Activated naive CD4-positive, alpha-beta T cell treated with anti-CD3 and anti-CD28 coated beads, Interleukin-2, amount 10 ng/mL, durations not matched to agents 7 days and 5 days (primary cell): Measurements from ENCODE around the gene LIMS2.

ENCODE experiments used
- CTCF ChIA-PET: fragments of 350-600 bp; sonication (Branson Sonifier 250); formaldehyde crosslinking; loops from one replicate; lab custom pipeline; 2021; ENCODE audit warnings: antibody characterized with exemption; lab: Charles Lee
- DNase-seq: peaks from one replicate; pipeline ENCODE4 v3.0.0-alpha.2; 2020
- H3K27ac Mint-ChIP-seq: one replicate; pipeline ENCODE4 v1.8.0; 2021; ENCODE audit warnings: mild to moderate bottlenecking, moderate library complexity, mixed read lengths
- H3K27me3 Mint-ChIP-seq: one replicate; pipeline ENCODE4 v1.8.0; 2021; ENCODE audit warnings: mild to moderate bottlenecking, mixed read lengths
- H3K36me3 Mint-ChIP-seq: one replicate; pipeline ENCODE4 v1.8.0; 2021; ENCODE audit warnings: mixed read lengths
- H3K4me1 Mint-ChIP-seq: one replicate; pipeline ENCODE4 v1.8.0; 2021; ENCODE audit warnings: mixed read lengths
- H3K4me3 Mint-ChIP-seq: one replicate; pipeline ENCODE4 v1.8.0; 2021; ENCODE audit warnings: mild to moderate bottlenecking, moderate library complexity, mixed read lengths
- H3K9me3 Mint-ChIP-seq: one replicate; pipeline ENCODE4 v1.8.0; 2021; ENCODE audit warnings: mixed read lengths

The LIMS2 gene

DNA sequence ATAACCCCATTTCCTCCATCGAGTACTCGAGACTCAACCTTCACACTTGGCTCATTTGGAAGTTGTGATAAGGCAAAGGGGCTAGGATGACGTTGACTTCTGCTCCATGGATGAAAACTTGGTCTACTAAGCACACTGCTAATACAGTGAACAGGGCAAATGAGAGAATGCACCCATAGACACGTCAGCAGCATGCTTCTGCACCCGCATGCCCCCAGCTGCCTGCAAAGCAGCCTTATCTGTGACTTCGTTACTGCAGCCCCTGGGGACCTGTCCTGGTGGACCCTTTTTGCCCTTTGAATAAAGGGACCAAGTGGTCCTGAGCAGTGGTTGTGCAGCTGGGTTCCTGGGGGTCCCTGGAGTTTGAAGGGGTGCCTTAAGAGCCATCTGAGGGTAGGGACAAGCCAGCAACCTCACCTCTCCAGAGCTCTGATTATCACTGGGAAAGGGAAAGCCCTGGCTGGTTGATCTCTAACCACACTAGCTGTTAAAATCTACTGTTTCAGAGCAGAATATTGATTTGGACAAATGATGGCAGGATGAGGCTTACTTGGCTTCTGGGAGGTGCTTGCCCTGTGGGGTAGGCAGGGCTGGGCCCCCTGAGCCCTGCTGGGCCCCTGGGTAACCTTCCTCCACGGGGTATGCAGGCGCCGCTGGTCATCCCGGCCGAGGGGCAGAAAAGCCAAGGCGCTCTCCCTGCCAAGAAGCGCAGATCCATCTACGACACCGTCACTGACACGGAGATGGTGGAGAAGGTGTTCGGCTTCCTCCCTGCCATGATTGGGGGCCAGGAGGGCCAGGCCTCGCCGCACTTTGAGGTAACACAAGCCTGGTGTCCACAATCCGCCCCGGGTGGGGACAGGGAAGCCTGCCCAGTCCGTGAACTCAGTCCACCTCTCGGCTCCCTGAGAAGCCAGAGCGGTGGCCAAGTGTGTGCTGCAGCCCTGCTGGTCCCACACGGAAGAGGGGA lies 67.0 kb downstream of the LIMS2 start:
- CTCF ChIA-PET: interaction anchor here (1.7 kb wide), 1 partner anchor 17 kb away, joined by 6 read pairs; no protein-coding TSS in a partner anchor

GRCh38 chr2:127607399-127607908 lies 67.9 kb downstream of the LIMS2 start:
- no peak for DNase-seq
- Mint-ChIP-seq H3K9me3 (no peaks in the 10 kb centered on the region), H3K36me3 (no peaks in the 10 kb centered on the region), H3K27ac (no peak overlapping the region), H3K4me3 (no peak overlapping the region), H3K27me3 (peaks cover 20% of the 10 kb centered on the region), H3K4me1 (peaks cover 9% of the 10 kb centered on the region)
- CTCF ChIA-PET: interaction anchor here (1.7 kb wide), 1 partner anchor 16 kb away, joined by 6 read pairs; no protein-coding TSS in a partner anchor

More for the DNA sequence above, 67.0 kb downstream of the LIMS2 start:
- peak; percentile 20 for DNase-seq
- Mint-ChIP-seq H3K4me1 (peaks cover 9% of the 10 kb centered on the region), H3K36me3 (peaks cover 3% of the 10 kb centered on the region), H3K27me3 (peaks cover 22% of the 10 kb centered on the region), H3K4me3 (no peak overlapping the region), H3K9me3 (peaks cover 4% of the 10 kb centered on the region), H3K27ac (no peak overlapping the region)

DNA sequence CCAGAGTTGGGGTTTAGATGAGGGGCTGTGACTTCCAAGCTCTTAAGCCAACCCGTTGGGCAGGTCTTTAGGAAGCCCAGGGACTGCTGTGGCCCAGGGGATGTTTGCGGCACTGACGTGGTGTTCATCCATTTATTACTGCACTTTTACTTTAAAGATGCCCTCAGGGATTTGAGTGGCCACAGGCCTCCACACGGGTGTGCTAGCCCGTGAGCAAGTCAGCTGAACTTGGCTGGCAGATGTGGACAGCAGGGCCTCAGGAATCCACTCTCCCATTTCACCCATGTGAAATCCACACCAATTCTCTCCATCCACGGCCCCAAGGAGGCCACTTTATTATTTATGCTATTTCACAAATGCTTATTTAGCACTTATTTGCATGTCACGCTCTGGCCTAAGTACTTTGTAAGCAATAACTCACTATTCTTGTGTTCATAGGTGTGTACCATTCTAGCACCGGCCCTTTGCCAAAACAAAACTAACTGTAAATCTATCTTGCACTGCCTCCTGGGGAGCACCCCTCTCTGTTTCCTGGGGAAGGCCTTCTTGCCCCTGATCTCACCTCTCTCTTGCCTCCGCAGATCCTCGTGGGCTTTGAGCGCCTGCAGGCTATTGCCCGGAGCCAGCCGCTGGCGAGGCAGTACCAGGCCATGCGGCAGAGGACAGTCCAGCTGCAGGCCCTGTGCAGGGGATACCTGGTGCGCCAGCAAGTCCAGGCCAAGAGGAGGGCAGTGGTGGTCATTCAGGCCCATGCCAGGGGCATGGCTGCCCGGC lies 68.5 kb downstream of the LIMS2 start:
- H3K27me3 Mint-ChIP-seq: peaks cover 13% of the 10 kb centered on the region
- H3K27ac Mint-ChIP-seq: no peak overlapping the region
- H3K36me3 Mint-ChIP-seq: no peaks in the 10 kb centered on the region
- peak; percentile 18 for DNase-seq
- CTCF ChIA-PET: interaction anchor here (1.3 to 1.7 kb wide), 2 partner anchors 8 to 15 kb away, joined by 3 to 6 read pairs; no protein-coding TSS in a partner anchor
- no peaks in the 10 kb centered on the region for H3K9me3 Mint-ChIP-seq
- peaks cover 9% of the 10 kb centered on the region for H3K4me1 Mint-ChIP-seq
- no peak overlapping the region for H3K4me3 Mint-ChIP-seq

DNA sequence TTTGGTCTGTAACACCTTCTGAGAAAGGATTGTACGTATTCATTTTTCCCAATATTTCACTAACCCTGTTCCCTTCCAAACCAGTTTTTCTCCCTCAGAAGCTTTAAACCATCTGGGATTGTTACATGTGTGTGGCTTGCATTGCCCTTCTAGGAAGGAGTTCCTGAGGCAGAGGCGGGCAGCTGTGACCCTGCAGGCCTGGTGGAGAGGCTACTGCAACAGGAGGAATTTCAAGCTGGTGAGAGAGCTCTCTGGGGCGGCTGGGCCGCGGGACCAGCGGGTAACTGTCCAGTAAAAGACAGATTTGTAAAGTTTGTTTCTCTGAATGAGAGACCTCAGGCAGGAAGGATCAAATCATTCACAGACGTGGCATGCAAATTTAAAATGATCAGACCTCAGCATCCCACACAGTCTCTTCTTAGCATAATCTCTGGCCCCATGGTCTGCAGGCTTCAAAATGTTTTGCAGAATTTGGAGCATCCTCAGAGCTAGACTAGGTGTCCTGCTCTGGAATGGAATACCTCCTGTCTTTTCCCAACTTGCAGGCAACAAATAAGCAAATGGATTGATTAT lies 69.6 kb downstream of the LIMS2 start:
- H3K4me3 Mint-ChIP-seq: no peak overlapping the region
- H3K27ac Mint-ChIP-seq: no peak overlapping the region
- CTCF ChIA-PET: interaction anchor here (1.3 kb wide), 1 partner anchor 9 kb away, joined by 3 read pairs; no protein-coding TSS in a partner anchor
- peaks cover 9% of the 10 kb centered on the region for H3K4me1 Mint-ChIP-seq
- peak; percentile 14 for DNase-seq
- no peaks in the 10 kb centered on the region for H3K9me3 Mint-ChIP-seq
- H3K27me3 Mint-ChIP-seq: peaks cover 8% of the 10 kb centered on the region
- no peaks in the 10 kb centered on the region for H3K36me3 Mint-ChIP-seq

GRCh38 chr2:127604986-127605385 lies 70.3 kb downstream of the LIMS2 start:
- H3K27me3 Mint-ChIP-seq: peaks cover 8% of the 10 kb centered on the region
- H3K4me1 Mint-ChIP-seq: peaks cover 9% of the 10 kb centered on the region
- DNase-seq: no peak
- H3K36me3 Mint-ChIP-seq: no peaks in the 10 kb centered on the region
- H3K9me3 Mint-ChIP-seq: no peaks in the 10 kb centered on the region
- no peak overlapping the region for H3K27ac Mint-ChIP-seq
- CTCF ChIA-PET: interaction anchor here (1.2 kb wide), 1 partner anchor 45 kb away, joined by 4 read pairs; no protein-coding TSS in a partner anchor
- H3K4me3 Mint-ChIP-seq: no peak overlapping the region

GRCh38 chr2:127599211-127599610 lies 76.1 kb downstream of the LIMS2 start:
- CTCF ChIA-PET: interaction anchor here (0.7 to 1.1 kb wide), 4 partner anchors 8 to 408 kb away, joined by 3 to 5 read pairs (median 4); no protein-coding TSS in a partner anchor
- no peak for DNase-seq

GRCh38 chr2:127598711-127599110 lies 76.6 kb downstream of the LIMS2 start:
- Mint-ChIP-seq H3K27me3 (no peaks in the 10 kb centered on the region), H3K4me3 (no peak overlapping the region), H3K9me3 (no peaks in the 10 kb centered on the region), H3K27ac (no peak overlapping the region), H3K4me1 (peaks cover 2% of the 10 kb centered on the region), H3K36me3 (no peaks in the 10 kb centered on the region)
- CTCF ChIA-PET: interaction anchor here (0.7 to 1.1 kb wide), 3 partner anchors 42 to 408 kb away, joined by 3 to 5 read pairs (median 3); no protein-coding TSS in a partner anchor
- no peak for DNase-seq

More at GRCh38 chr2:127599211-127599610, 76.1 kb downstream of the LIMS2 start:
- H3K4me1 Mint-ChIP-seq: peaks cover 5% of the 10 kb centered on the region
- H3K27me3 Mint-ChIP-seq: no peaks in the 10 kb centered on the region
- no peaks in the 10 kb centered on the region for H3K9me3 Mint-ChIP-seq
- H3K4me3 Mint-ChIP-seq: no peak overlapping the region
- H3K36me3 Mint-ChIP-seq: no peaks in the 10 kb centered on the region
- no peak overlapping the region for H3K27ac Mint-ChIP-seq

DNA sequence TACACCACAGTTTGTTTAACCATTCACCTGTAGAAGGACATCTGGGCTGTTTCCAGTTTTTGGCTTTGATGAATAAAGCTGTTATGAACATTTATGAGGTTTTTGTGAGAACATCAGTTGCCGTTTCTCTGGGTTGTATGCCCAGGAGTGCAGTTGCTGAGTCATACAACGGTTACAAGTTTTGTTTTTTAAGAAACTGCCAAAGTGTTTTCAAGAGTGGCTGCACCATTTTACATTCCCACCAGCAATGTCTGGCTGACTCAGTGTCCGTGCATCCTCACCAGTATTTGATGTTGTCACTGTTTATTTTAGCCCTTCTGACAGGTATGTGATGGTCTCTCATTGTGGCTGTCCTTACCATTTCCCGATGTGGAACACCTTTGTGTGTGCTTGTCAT lies 77.3 kb downstream of the LIMS2 start:
- Mint-ChIP-seq H3K4me1 (peaks cover 2% of the 10 kb centered on the region), H3K4me3 (no peak overlapping the region), H3K27ac (no peak overlapping the region), H3K27me3 (no peaks in the 10 kb centered on the region), H3K36me3 (no peaks in the 10 kb centered on the region), H3K9me3 (no peaks in the 10 kb centered on the region)
- peak; percentile 3 for DNase-seq
- CTCF ChIA-PET: no interaction called here

- H3K27me3 Mint-ChIP-seq: no peaks in the 10 kb centered on the region
- H3K27ac Mint-ChIP-seq: peak overlapping the region; percentile 20
- H3K4me3 Mint-ChIP-seq: no peak overlapping the region
- H3K4me1 Mint-ChIP-seq: peaks cover 2% of the 10 kb centered on the region
- DNase-seq: peak; percentile 13
- no peaks in the 10 kb centered on the region for H3K9me3 Mint-ChIP-seq
- H3K36me3 Mint-ChIP-seq: no peaks in the 10 kb centered on the region
- CTCF ChIA-PET: no interaction called here
Measured at GRCh38 chr2:127597046-127597983, 78.0 kb downstream of the LIMS2 start.

GRCh38 chr2:127596311-127597045 lies 78.9 kb downstream of the LIMS2 start:
- peak overlapping the region; percentile 20 for H3K27ac Mint-ChIP-seq
- H3K36me3 Mint-ChIP-seq: no peaks in the 10 kb centered on the region
- H3K9me3 Mint-ChIP-seq: no peaks in the 10 kb centered on the region
- CTCF ChIA-PET: no interaction called here
- no peak overlapping the region for H3K4me3 Mint-ChIP-seq
- DNase-seq: peak; percentile 10
- H3K4me1 Mint-ChIP-seq: peaks cover 2% of the 10 kb centered on the region
- no peaks in the 10 kb centered on the region for H3K27me3 Mint-ChIP-seq

DNA sequence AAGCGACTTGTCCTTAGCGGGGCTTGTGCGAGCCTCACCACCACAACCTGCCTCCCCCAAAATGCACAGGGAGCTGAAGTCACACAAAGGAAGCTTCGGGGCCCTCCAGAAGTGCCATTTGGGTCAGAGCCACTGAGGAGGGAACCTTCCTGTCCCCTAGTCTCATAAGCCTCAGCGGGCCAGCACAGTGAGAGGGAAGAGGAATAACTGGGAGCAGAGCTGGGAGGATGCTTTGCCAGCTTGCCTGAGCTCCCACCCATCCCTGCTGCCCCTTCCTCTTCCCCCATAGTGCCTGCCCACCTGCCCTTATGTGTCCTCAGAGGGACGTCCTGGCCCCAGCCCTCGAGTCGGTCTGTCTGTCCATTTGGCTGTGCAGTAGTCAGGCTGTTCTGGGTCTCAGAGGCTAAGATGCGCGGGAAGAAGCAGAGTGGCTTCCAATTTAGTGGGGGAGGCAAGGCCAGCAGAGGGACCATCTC lies 81.2 kb downstream of the LIMS2 start:
- no peaks in the 10 kb centered on the region for H3K9me3 Mint-ChIP-seq
- DNase-seq: peak; percentile 19
- CTCF ChIA-PET: interaction anchor here (1.7 kb wide), 1 partner anchor 56 kb away, joined by 8 read pairs; no protein-coding TSS in a partner anchor
- no peaks in the 10 kb centered on the region for H3K36me3 Mint-ChIP-seq
- no peaks in the 10 kb centered on the region for H3K27me3 Mint-ChIP-seq
- H3K27ac Mint-ChIP-seq: no peak overlapping the region
- no peak overlapping the region for H3K4me3 Mint-ChIP-seq
- peaks cover 6% of the 10 kb centered on the region for H3K4me1 Mint-ChIP-seq
